AG04449 (cell line): ENCODE results near the gene GRPEL1.

ENCODE experiments used
- CTCF ChIA-PET: fragments of 350-600 bp; formaldehyde crosslinking; extraction: SDS; loops from one replicate; lab custom pipeline; 2021; ENCODE audit warnings: antibody characterized with exemption; lab: Yijun Ruan, JAX
- POLR2A ChIA-PET: fragments of 400-600, 350-600 bp; formaldehyde crosslinking; extraction: SDS; loops from one replicate; lab custom pipeline; 2020; ENCODE audit warnings: antibody characterized with exemption, inconsistent platforms; lab: Yijun Ruan, JAX
- DNase-seq: peaks from one replicate; pipeline ENCODE4 v3.0.0-alpha.2; 2010; ENCODE audit warnings: low read depth, low spot score
- H3K4me3 ChIP-seq: 2 replicates; pipeline ENCODE4 v1.5.1; 2011; ENCODE audit warnings: low read depth, mild to moderate bottlenecking, control low read depth, low read length
- CTCF ChIP-seq: IDR thresholded peaks from one replicate; pipeline ENCODE4 v1.5.1; 2011; ENCODE audit warnings: mild to moderate bottlenecking, moderate library complexity, low read length, control low read depth, inconsistent platforms; ENCODE audit not compliant: insufficient read depth; ENCODE audit errors: missing control alignments

Gene GRPEL1

DNA sequence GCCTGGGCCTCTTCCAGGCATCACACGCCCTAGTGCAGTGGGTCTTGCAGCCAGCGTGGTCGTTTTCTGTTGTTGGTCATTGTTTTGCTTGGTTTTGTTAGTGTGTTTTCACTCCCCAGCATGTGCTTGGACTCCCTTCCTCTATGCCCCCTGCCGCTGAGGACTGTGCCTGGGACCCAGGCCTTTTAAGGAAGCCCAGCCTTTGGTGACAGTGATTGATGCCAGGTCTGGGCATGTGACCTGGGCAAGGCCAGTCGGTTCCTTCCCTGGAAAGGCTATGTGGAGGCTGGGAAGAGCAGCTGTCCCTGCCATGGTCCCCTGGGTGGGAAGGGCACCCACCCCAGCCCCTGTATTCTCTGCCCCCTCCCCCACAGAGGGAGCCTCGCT is 8.8 kb upstream of the GRPEL1 start:
- ChIA-PET CTCF (interaction anchor here (1.2 to 1.6 kb wide), 2 partner anchors 26 to 103 kb away, joined by 5 to 7 read pairs; no protein-coding TSS in a partner anchor), POLR2A (no interaction called here)
- DNase-seq: no peak
- H3K4me3 ChIP-seq: no peak overlapping the region
- no peak for TF ChIP-seq CTCF

- ChIA-PET POLR2A (no interaction called here), CTCF (no interaction called here)
- DNase-seq: no peak
- no peak overlapping the region for H3K4me3 ChIP-seq
- no peak for TF ChIP-seq CTCF
Measured at GRCh38 chr4:7075962-7076695, 8.3 kb upstream of the GRPEL1 start.

DNA sequence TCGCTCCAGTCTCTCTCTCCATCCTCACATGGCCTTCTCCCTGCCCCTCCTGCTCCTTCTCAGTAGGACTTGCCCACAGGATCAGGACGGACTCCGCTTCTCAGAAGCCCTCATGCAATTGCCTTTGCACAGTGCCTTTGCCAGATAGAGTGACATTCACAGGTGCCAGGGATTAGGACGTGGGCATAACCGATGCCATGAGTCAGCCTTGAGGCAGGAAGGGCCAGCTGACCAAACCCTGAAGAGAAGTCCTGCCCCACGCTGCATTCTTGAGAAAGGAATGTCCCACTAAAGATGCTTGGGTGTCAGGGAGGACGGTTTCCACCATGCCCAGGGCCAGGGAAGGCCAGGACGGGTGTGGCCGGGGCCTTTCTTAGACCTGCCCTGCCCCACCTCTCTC is 6.6 kb upstream of the GRPEL1 start:
- ChIA-PET CTCF (interaction anchor here (8.6 to 11.8 kb wide), 2 partner anchors 101 to 355 kb away, joined by 119 to 173 read pairs; partner anchors contain the start of gene BLOC1S4), POLR2A (no interaction called here)
- TF ChIP-seq CTCF: no peak
- DNase-seq: no peak
- H3K4me3 ChIP-seq: no peak overlapping the region

DNA sequence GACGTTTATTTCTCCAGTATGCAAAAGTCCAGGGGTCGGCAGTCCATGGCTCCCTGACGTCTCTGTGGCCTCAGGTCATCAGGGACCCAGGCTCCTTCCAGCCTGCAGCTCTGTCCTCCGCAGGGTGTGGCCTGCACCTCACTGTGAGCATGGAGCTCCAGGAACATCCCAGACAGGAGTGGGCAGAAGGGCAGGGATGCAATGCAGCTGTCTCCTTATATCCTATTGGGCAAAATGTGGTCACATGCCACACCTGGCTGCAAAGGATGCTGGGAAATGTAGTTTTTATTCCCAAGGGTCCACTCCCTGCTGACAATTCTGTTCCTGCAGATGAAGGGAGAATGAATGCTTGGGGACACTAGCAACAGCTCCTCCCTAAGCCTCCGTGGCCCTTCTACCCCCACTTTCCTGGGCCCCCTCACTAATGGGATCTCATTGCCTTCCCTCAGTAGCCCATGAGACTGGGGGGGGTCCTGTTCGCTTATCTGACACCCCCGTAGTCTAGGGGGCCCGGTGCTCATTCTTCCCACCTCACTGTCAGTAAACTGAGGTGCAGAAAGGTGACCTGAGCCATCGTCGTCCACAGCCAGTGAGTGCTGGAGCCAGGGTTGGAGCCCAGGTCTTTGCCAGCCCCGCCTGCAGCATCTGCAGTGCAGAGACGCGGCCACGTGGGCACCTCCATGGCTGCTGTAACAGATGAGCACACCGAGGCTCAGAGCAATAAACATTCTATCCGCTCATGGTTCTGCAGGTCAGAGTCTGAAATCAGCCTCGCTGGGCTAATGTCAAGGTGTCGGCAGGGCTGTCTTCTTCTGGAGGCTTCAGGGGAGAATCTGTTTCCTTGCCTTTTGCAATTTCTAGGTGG is 5.9 kb upstream of the GRPEL1 start:
- ChIA-PET CTCF (interaction anchor here (1.3 to 11.8 kb wide), 10 partner anchors 9 to 354 kb away, joined by 3 to 173 read pairs (median 80); partner anchors contain the start of genes BLOC1S4, TADA2B and TBC1D14), POLR2A (no interaction called here)
- no peak overlapping the region for H3K4me3 ChIP-seq
- no peak for DNase-seq
- TF ChIP-seq CTCF: no peak

DNA sequence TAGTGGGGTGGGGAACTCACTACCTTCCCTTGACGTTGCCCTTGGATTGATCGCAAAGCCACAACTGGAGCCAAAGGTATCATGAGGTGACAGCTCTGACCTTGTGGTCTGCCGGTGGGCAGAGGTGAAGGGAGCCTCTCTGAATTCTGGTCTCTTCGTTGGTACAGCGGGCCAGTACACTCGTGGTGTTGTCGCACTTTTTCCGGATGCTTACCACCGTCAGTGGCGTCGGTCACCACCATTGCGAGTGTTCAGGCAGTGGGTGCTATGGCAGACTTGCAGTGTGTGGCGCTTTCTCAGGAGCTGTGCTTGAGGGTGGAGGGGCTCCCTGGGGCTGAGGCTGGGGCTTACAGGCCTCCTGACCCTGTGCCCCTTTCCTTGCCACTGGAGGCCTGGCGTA is 5.2 kb upstream of the GRPEL1 start:
- POLR2A ChIA-PET: no interaction called here
- no peak overlapping the region for H3K4me3 ChIP-seq
- DNase-seq: no peak
- CTCF ChIA-PET: interaction anchor here (0.9 to 11.8 kb wide), 14 partner anchors 9 to 354 kb away, joined by 3 to 173 read pairs (median 36); partner anchors contain the start of genes BLOC1S4, TADA2B and TBC1D14
- no peak for TF ChIP-seq CTCF
